Smooth muscle cell (in vitro differentiated cells): ENCODE data around the gene FZR1. TPM values are rescaled to one million over a fixed set of nuclear protein-coding genes. Genes with fewer than 3 reads are reported as not detected.
A peak's percentile ranks its signal among the peaks of the same experiment; 100 is the strongest.

ENCODE experiments used
- DNase-seq: peaks from one replicate; lab custom pipeline; 2025; ENCODE audit not compliant: unreplicated experiment; lab: John Stamatoyannopoulos, UW
- H2AFZ ChIP-seq: fragments of 200-600 bp; sonication (generic); 2 replicates; pipeline ENCODE4 v1.6.0; 2016; ENCODE audit warnings: antibody characterized with exemption, low read depth, mild to moderate bottlenecking
- H3F3A ChIP-seq: fragments of 200-600 bp; sonication (generic); 2 replicates; pipeline ENCODE4 v1.6.0; 2017; ENCODE audit warnings: antibody characterized with exemption, low read depth
- H3K27ac ChIP-seq: fragments of 200-600 bp; sonication (generic); 2 replicates; pipeline ENCODE4 v1.5.1; 2016; ENCODE audit warnings: low read depth, mild to moderate bottlenecking
- H3K27me3 ChIP-seq: fragments of 200-600 bp; sonication (generic); 2 replicates; pipeline ENCODE4 v1.6.1; 2016; ENCODE audit warnings: low read depth, mild to moderate bottlenecking
- H3K36me3 ChIP-seq: fragments of 200-600 bp; sonication (generic); 2 replicates; pipeline ENCODE4 v1.5.1; 2016; ENCODE audit warnings: low read depth
- H3K4me1 ChIP-seq: fragments of 200-600 bp; sonication (generic); 2 replicates; pipeline ENCODE4 v1.5.1; 2016; ENCODE audit warnings: low read depth
- H3K4me2 ChIP-seq: fragments of 200-600 bp; sonication (generic); 2 replicates; pipeline ENCODE4 v1.6.0; 2016; ENCODE audit warnings: mild to moderate bottlenecking
- H3K4me3 ChIP-seq: fragments of 200-600 bp; sonication (generic); 2 replicates; pipeline ENCODE4 v1.5.1; 2016; ENCODE audit warnings: mild to moderate bottlenecking
- H3K79me2 ChIP-seq: fragments of 200-600 bp; sonication (generic); 2 replicates; pipeline ENCODE4 v1.6.0; 2016; ENCODE audit warnings: low read depth, mild to moderate bottlenecking
- H3K9ac ChIP-seq: fragments of 200-600 bp; sonication (generic); 2 replicates; pipeline ENCODE4 v1.6.0; 2016; ENCODE audit warnings: low read depth
- H3K9me3 ChIP-seq: fragments of 200-600 bp; sonication (generic); replicated peaks from 2 replicates; pipeline ENCODE4 v1.5.1; 2016; ENCODE audit warnings: low read depth
- H4K20me1 ChIP-seq: fragments of 200-600 bp; sonication (generic); 2 replicates; pipeline ENCODE4 v1.6.0; 2016; ENCODE audit warnings: low read depth
- CTCF ChIP-seq: fragments of 200-600 bp; sonication (generic); IDR thresholded peaks from 2 replicates; pipeline ENCODE4 v1.5.1; 2017; ENCODE audit warnings: borderline replicate concordance, mild to moderate bottlenecking, antibody characterized with exemption; ENCODE audit not compliant: insufficient read depth, poor library complexity, severe bottlenecking
- WGBS: methylation state at CpG from one replicate; pipeline ENCODE4 v1.1.7; 2016; ENCODE audit warnings: low lambda C conversion rate; 5-methylcytosine and 5-hydroxymethylcytosine counted together
- polyA plus RNA-seq: library from polyadenylated mRNA; unstranded; fragments of >200 nt; fragmentation: Nextera tagmentation; extraction: Ambion mirVana; gene quantifications from 2 replicates; pipeline ENCODE4 v1.2.1, GENCODE V29; 2016
- total RNA-seq: library from RNA; depleted of rRNA; stranded (reverse); fragments of >200 nt; gene quantifications from 2 replicates; pipeline ENCODE4 v1.2.3, GENCODE V29; 2014

FZR1 gene
- total and polyA plus RNA-seq, 2 experiments from 2014 or later: 16.3 to 49.7 TPM

GRCh38 chr19:3520166-3521103, 14.3 kb downstream of the FZR1 start:
- Histone ChIP-seq H3K36me3 (no peaks in the 10 kb centered on the region), H3K27ac (peak overlapping the region; percentile 84), H3K27me3 (no peaks in the 10 kb centered on the region), H4K20me1 (peaks cover 98% of the 10 kb centered on the region), H2AFZ (no peak overlapping the region), H3K4me1 (no peaks in the 10 kb centered on the region), H3F3A (no peaks in the 10 kb centered on the region), H3K4me3 (no peak overlapping the region), H3K4me2 (peak overlapping the region; percentile 18), H3K9me3 (no peaks in the 10 kb centered on the region), H3K79me2 (peaks cover 60% of the 10 kb centered on the region), H3K9ac (peak overlapping the region; percentile 27)
- no peak for DNase-seq
- WGBS: 76% methylated on average over 34 of the region's 37 CpGs
- TF ChIP-seq CTCF: peak; percentile 9

GRCh38 chr19:3521104-3521445, 15.0 kb downstream of the FZR1 start:
- no peak for TF ChIP-seq CTCF
- H3F3A ChIP-seq: no peaks in the 10 kb centered on the region
- no peaks in the 10 kb centered on the region for H3K27me3 ChIP-seq
- peak overlapping the region; percentile 18 for H3K4me2 ChIP-seq
- peak overlapping the region; percentile 27 for H3K9ac ChIP-seq
- peaks cover 54% of the 10 kb centered on the region for H3K79me2 ChIP-seq
- no peaks in the 10 kb centered on the region for H3K4me1 ChIP-seq
- peaks cover 97% of the 10 kb centered on the region for H4K20me1 ChIP-seq
- DNase-seq: no peak
- WGBS: 76% methylated on average over 7 of the region's 7 CpGs
- peak overlapping the region; percentile 84 for H3K27ac ChIP-seq
- no peak overlapping the region for H3K4me3 ChIP-seq
- no peak overlapping the region for H2AFZ ChIP-seq
- H3K36me3 ChIP-seq: no peaks in the 10 kb centered on the region
- H3K9me3 ChIP-seq: no peaks in the 10 kb centered on the region

DNA sequence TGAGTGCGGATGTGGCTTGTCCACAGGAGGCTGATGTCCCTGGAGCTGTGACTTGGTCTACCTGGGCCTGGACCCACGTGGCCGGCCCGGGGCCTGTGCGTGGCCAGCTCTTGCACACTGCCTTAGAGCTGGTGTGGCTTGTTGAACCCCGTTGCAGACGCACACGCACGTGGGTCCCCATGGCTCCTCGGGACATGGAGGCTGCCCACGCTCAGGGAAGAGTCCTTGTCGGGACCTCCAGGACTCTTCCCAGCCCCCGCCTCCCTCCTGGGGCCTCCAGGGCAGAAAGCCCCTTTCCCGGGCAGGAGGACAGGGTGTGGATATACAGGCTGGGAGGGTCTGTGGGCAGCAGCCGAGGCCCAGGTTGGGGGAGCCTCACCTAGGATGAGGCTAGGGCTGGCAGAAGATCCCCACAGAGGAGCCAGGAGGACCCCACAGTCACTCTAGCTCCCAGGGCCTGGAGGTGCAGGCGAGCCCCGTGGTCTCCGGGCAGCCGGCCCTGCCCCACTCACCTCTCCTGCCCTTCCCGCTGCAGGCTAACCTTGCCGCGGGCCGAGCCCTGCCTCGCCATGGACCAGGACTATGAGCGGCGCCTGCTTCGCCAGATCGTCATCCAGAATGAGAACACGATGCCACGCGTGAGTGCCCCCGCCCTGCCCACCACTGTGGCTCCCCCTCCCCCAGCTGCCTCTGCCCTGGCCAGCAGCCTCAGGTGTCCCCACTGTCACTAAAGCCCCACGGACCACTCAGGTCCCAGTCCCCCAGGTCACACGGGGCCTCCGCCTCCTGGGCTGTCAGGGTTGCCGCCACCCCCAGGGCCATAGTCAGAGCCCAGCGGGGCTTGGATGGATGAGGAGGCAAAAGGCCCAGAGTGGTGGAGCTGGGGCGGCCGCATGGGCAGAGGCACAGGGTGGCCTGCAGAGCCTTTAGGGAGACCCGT, 16.6 kb downstream of the FZR1 start:
- H3K4me3 ChIP-seq: no peak overlapping the region
- peaks cover 38% of the 10 kb centered on the region for H3K79me2 ChIP-seq
- no peaks in the 10 kb centered on the region for H3F3A ChIP-seq
- TF ChIP-seq CTCF: no peak
- no peaks in the 10 kb centered on the region for H3K4me1 ChIP-seq
- no peaks in the 10 kb centered on the region for H3K9me3 ChIP-seq
- no peak overlapping the region for H3K4me2 ChIP-seq
- H3K27ac ChIP-seq: peak overlapping the region; percentile 84
- peaks cover 95% of the 10 kb centered on the region for H4K20me1 ChIP-seq
- no peaks in the 10 kb centered on the region for H3K27me3 ChIP-seq
- H3K9ac ChIP-seq: no peak overlapping the region
- H3K36me3 ChIP-seq: no peaks in the 10 kb centered on the region
- no peak for DNase-seq
- WGBS: 97% methylated on average over 40 of the region's 40 CpGs
- H2AFZ ChIP-seq: no peak overlapping the region
